GM12872 (cell line): ENCODE results near the gene MTHFD1L.

Experiments
- CTCF ChIP-seq: IDR thresholded peaks from 3 replicates; pipeline ENCODE4 v1.5.1; 2011; ENCODE audit warnings: low read depth, mild to moderate bottlenecking, low read length, moderate library complexity; ENCODE audit not compliant: insufficient read depth

MTHFD1L gene

GRCh38 chr6:150865406-150866146 lies at the start of gene MTHFD1L:
TSS of gene MTHFD1L (plus strand) at chr6:150865702. CDS start at chr6:150865823, 121 bp downstream.
- TF ChIP-seq CTCF: peak; percentile 55

- no peak for TF ChIP-seq CTCF
Measured at GRCh38 chr6:150822932-150823331, 42.6 kb upstream of the MTHFD1L start.

- TF ChIP-seq CTCF: no peak
Measured at GRCh38 chr6:150826788-150827187, 38.7 kb upstream of the MTHFD1L start.

- no peak for TF ChIP-seq CTCF
Measured at GRCh38 chr6:150830439-150831165, 34.9 kb upstream of the MTHFD1L start.

GRCh38 chr6:150831577-150831976 lies 33.9 kb upstream of the MTHFD1L start:
- TF ChIP-seq CTCF: no peak

- TF ChIP-seq CTCF: no peak
Measured at GRCh38 chr6:150835620-150836019, 29.9 kb upstream of the MTHFD1L start.

- TF ChIP-seq CTCF: no peak
Measured at GRCh38 chr6:150840185-150840584, 25.3 kb upstream of the MTHFD1L start.
